HepG2 (cell line): ENCODE measurements around the gene ARF4. TPM values are rescaled to one million over a fixed set of nuclear protein-coding genes. Genes with fewer than 3 reads are reported as not detected.

Experiments
- AHDC1 ChIP-seq: sonication (generic); formaldehyde crosslinking; IDR thresholded peaks from 2 replicates; pipeline ENCODE4 v1.5.1; 2020; ENCODE audit warnings: mild to moderate bottlenecking, missing genetic modification reagents, borderline replicate concordance
- CBX1 ChIP-seq: IDR thresholded peaks from one replicate; pipeline ENCODE4 v1.6.1; 2016; ENCODE audit warnings: antibody characterized with exemption, low read depth
- EHMT2 ChIP-seq: fragments of 200-600 bp; sonication (generic); IDR thresholded peaks from 2 replicates; pipeline ENCODE4 v1.7.0; 2017; ENCODE audit warnings: antibody characterized with exemption, low read depth, low read length, borderline replicate concordance
- ELF4 ChIP-seq: sonication (generic); formaldehyde crosslinking; IDR thresholded peaks from 2 replicates; pipeline ENCODE4 v1.5.0; 2020; ENCODE audit warnings: missing genetic modification reagents, mild to moderate bottlenecking, moderate library complexity, borderline replicate concordance
- FOXA3 ChIP-seq: IDR thresholded peaks from 2 replicates; pipeline ENCODE4 v1.6.1; 2016; ENCODE audit warnings: missing genetic modification reagents, missing compliant biosample characterization
- HMG20A ChIP-seq: IDR thresholded peaks from 2 replicates; pipeline ENCODE4 v1.6.1; 2016; ENCODE audit warnings: borderline replicate concordance
- JARID2 ChIP-seq: sonication (generic); formaldehyde crosslinking; IDR thresholded peaks from 2 replicates; pipeline ENCODE4 v1.8.1; 2023; ENCODE audit warnings: missing genetic modification reagents, inconsistent platforms; ENCODE audit not compliant: insufficient replicate concordance
- KDM5B ChIP-seq: sonication (generic); formaldehyde crosslinking; IDR thresholded peaks from 2 replicates; pipeline ENCODE4 v1.4.0; 2020; ENCODE audit warnings: missing genetic modification reagents, mild to moderate bottlenecking, borderline replicate concordance
- MEIS1 ChIP-seq: sonication (generic); formaldehyde crosslinking; IDR thresholded peaks from 2 replicates; pipeline ENCODE4 v1.9.0; 2021; ENCODE audit warnings: mild to moderate bottlenecking, missing genetic modification reagents, moderate library complexity, borderline replicate concordance
- NFKB2 ChIP-seq: sonication (generic); formaldehyde crosslinking; IDR thresholded peaks from 2 replicates; pipeline ENCODE4 v1.4.0; 2020; ENCODE audit warnings: missing genetic modification reagents, borderline replicate concordance
- NPAS2 ChIP-seq: sonication (generic); formaldehyde crosslinking; IDR thresholded peaks from 2 replicates; pipeline ENCODE4 v1.8.0; 2022; ENCODE audit warnings: mild to moderate bottlenecking, missing genetic modification reagents, borderline replicate concordance
- NR2C2 ChIP-seq: sonication (generic); formaldehyde crosslinking; IDR thresholded peaks from 2 replicates; pipeline ENCODE4 v1.4.0; 2020; ENCODE audit warnings: missing genetic modification reagents, mild to moderate bottlenecking, moderate library complexity, borderline replicate concordance
- NRL ChIP-seq: sonication (generic); formaldehyde crosslinking; IDR thresholded peaks from 2 replicates; pipeline ENCODE4 v1.5.0; 2020; ENCODE audit warnings: missing genetic modification reagents, mild to moderate bottlenecking, moderate library complexity, borderline replicate concordance
- PAF1 ChIP-seq: IDR thresholded peaks from 2 replicates; pipeline ENCODE4 v1.6.1; 2016; ENCODE audit warnings: missing genetic modification reagents, missing compliant biosample characterization
- POLR2G ChIP-seq: fragments of 200-400 bp; formaldehyde crosslinking; IDR thresholded peaks from 2 replicates; pipeline ENCODE4 v1.6.1; 2018; ENCODE audit warnings: mild to moderate bottlenecking, low read depth, low read length, moderate library complexity
- SAP130 ChIP-seq: IDR thresholded peaks from 2 replicates; pipeline ENCODE4 v1.6.1; 2016; ENCODE audit warnings: low read depth
- SETDB1 ChIP-seq: sonication (generic); formaldehyde crosslinking; IDR thresholded peaks from 2 replicates; pipeline ENCODE4 v1.5.1; 2020; ENCODE audit warnings: missing genetic modification reagents, mild to moderate bottlenecking, borderline replicate concordance
- ZEB1 ChIP-seq: IDR thresholded peaks from 2 replicates; pipeline ENCODE4 v1.6.1; 2012; ENCODE audit warnings: mild to moderate bottlenecking, low read depth, inconsistent platforms; ENCODE audit not compliant: insufficient replicate concordance
- ZFP37 ChIP-seq: sonication (generic); formaldehyde crosslinking; IDR thresholded peaks from 2 replicates; pipeline ENCODE4 v1.4.0; 2020; ENCODE audit warnings: missing genetic modification reagents, borderline replicate concordance
- ZNF225 ChIP-seq: sonication (generic); formaldehyde crosslinking; IDR thresholded peaks from 2 replicates; pipeline ENCODE4 v1.4.0; 2020; ENCODE audit warnings: mild to moderate bottlenecking, missing genetic modification reagents
- ZNF367 ChIP-seq: sonication (generic); formaldehyde crosslinking; IDR thresholded peaks from 2 replicates; pipeline ENCODE4 v1.4.0; 2020; ENCODE audit warnings: missing genetic modification reagents, borderline replicate concordance
- ZNF558 ChIP-seq: sonication (generic); formaldehyde crosslinking; IDR thresholded peaks from 2 replicates; pipeline ENCODE4 v1.9.0; 2022; ENCODE audit warnings: mild to moderate bottlenecking, missing genetic modification reagents, borderline replicate concordance
- ZNF672 ChIP-seq: sonication (generic); formaldehyde crosslinking; IDR thresholded peaks from 2 replicates; pipeline ENCODE4 v1.8.1; 2022; ENCODE audit warnings: missing genetic modification reagents
- polyA plus RNA-seq, 8 experiments: library from polyadenylated mRNA; depleted of rRNA in 3 of 8; stranded (reverse) in 7 of 8; unstranded in 1 of 8; fragments of >200 nt; fragmentation: Illumina TruSeq in 4 of 8; extraction: Trizol in 4 of 8; gene quantifications; 2 replicates each; pipeline versions ENCODE4 v1.2.1 to v1.2.3, GENCODE V29; 2011 to 2016; ENCODE audit warnings: low read depth in 4 of 8, missing spikeins in 1 of 8, mixed read lengths in 1 of 8; ENCODE audit not compliant: insufficient read depth in 1 of 8
- total RNA-seq, 5 experiments: library from RNA; depleted of rRNA; stranded (reverse); fragments of >200 nt; fragmentation: Illumina TruSeq; extraction: Trizol; gene quantifications; 2 replicates each; pipeline ENCODE4 v1.2.3, GENCODE V29; 2016; ENCODE audit warnings: low read depth in 1 of 5
- TF ChIP-seq, protein P1 (sequence below): sonication (generic); formaldehyde crosslinking; IDR thresholded peaks from 2 replicates; pipeline ENCODE4 v1.5.0; 2020; ENCODE audit warnings: missing genetic modification reagents
- TF ChIP-seq, protein P2 (sequence below): IDR thresholded peaks from 2 replicates; pipeline ENCODE4 v1.6.1; 2016; ENCODE audit warnings: low read depth, borderline replicate concordance

Gene ARF4
- total and polyA plus RNA-seq, 2 of the 13 experiments (the other 11 are each of a cell fraction or from before 2014, with no cell fraction given) = 184 to 250 TPM

DNA sequence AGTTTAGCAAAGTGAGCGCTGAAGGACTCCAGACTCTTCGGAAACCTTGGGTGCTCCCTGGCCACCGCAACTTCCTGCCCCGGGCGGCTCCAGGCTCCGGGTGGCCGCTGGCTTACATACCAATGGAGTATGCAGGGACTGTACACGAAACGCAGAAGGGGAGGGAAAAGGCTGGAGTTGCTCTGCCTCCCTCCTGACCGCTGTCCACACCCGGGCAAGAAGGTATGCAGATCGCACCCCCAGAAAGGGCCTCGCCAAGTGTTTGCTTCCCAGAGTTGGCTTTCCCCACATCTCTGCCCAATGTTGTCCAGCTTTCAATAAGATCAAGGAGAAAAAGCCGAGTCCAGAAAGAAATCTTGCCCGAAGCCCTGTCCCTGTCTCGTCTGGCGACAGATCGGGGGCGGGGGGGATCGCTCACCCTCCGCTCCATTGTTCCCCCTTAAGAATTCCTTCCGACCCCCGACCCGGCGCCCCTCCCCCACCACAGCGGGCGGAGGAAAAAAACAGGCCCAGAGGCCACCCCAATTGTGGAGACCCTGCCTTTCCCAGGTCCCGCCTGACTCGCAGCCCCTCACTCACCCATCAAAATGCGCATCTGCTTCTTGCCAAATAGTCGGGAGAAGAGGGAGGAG lies 533 bp downstream of the ARF4 start (continued):
- TF ChIP-seq ZNF558 (CRISPR knock-in tag) (no peak), SAP130 (CRISPR knock-in tag) (peak; percentile 63), AHDC1 (no peak), EHMT2 (no peak), SETDB1 (CRISPR knock-in tag) (no peak), POLR2G (no peak), ZNF367 (CRISPR knock-in tag) (no peak), ELF4 (CRISPR knock-in tag) (no peak; the same call in 1 of the 2 replicates), FOXA3 (no peak), ZNF225 (CRISPR knock-in tag) (no peak), NPAS2 (CRISPR knock-in tag) (no peak), JARID2 (CRISPR knock-in tag) (no peak), ZEB1 (no peak), HMG20A (no peak), KDM5B (CRISPR knock-in tag) (peak; percentile 60; the same call in 1 of the 2 replicates), NFKB2 (CRISPR knock-in tag) (peak; percentile 10; the same call in 1 of the 2 replicates), PAF1 (CRISPR knock-in tag) (no peak), NR2C2 (CRISPR knock-in tag) (no peak), MEIS1 (CRISPR knock-in tag) (no peak), ZNF672 (CRISPR knock-in tag) (no peak), ZFP37 (CRISPR knock-in tag) (no peak), CBX1 (no peak), NRL (CRISPR knock-in tag) (no peak; the same call in 1 of the 2 replicates)
- TF ChIP-seq, protein P1, sequence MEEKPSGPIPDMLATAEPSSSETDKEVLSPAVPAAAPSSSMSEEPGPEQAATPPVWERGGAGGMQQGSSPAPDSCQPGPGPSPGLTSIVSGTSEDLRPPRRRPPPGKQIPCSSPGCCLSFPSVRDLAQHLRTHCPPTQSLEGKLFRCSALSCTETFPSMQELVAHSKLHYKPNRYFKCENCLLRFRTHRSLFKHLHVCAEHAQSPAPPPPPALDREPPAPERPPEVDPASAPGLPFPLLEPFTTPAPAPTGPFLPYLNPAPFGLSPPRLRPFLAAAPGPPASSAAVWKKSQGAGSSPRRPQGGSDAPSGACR = no peak
- TF ChIP-seq, protein P2, sequence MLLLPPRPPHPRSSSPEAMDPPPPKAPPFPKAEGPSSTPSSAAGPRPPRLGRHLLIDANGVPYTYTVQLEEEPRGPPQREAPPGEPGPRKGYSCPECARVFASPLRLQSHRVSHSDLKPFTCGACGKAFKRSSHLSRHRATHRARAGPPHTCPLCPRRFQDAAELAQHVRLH (CRISPR knock-in tag) = no peak
